Gastroesophageal sphincter (tissue), 3 donors: ENCODE data around the gene USP32.

ENCODE experiments used
- EP300 ChIP-seq: sonication (generic); formaldehyde crosslinking; IDR thresholded peaks from one replicate; pipeline ENCODE4 v1.6.1; 2017; ENCODE audit warnings: antibody characterized with exemption, mild to moderate bottlenecking
- POLR2A ChIP-seq, 2 donors: fragments of 450-650 bp; IDR thresholded peaks; one replicate each; pipeline ENCODE4 v1.6.1; 2017; ENCODE audit warnings: antibody characterized with exemption in 2 of 2, mild to moderate bottlenecking in 2 of 2, moderate library complexity in 1 of 2
- POLR2AphosphoS5 ChIP-seq: sonication (generic); formaldehyde crosslinking; IDR thresholded peaks from one replicate; pipeline ENCODE4 v1.6.1; 2017; ENCODE audit warnings: antibody characterized with exemption
- TF ChIP-seq, protein P1 (sequence below), 4 experiments: fragments of 200-600 bp in 2 of 4; fragments of 450-650 bp in 2 of 4; sonication (generic) in 1 of 4; IDR thresholded peaks; one replicate each; pipeline ENCODE4 v1.5.1; 2017 to 2019; ENCODE audit warnings: antibody characterized with exemption in 4 of 4, mild to moderate bottlenecking in 2 of 4, moderate library complexity in 2 of 4

DNA sequence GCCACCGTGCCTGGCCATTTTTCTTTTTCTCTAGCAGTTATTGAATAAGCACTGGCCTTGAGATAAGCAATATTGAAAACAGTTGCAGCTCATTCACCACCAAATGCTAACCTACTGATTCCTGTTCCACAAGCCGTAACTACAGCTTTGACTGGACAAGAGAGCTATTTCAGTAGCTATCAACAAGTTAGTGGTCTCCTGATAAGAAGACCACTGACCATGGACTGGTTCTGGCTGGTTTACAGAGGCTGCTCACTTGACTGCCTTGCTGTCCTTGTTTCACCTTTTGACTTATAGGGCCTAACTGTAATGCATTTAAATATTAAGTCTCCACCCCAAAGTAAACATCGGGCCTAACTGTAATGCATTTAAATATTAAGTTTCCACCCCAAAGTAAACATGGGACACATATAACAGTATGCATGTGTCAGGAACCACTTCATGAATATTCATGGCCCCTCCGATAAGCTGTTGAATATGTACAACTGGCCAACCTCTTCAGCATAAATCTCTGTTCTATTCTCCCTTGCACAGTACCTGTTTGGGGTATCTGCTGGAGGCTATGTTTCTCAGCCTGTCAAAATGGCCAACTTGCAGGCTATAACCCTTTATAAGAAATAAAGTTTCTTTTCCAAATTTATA, 94.1 kb downstream of the USP32 start:
- TF ChIP-seq, protein P1, sequence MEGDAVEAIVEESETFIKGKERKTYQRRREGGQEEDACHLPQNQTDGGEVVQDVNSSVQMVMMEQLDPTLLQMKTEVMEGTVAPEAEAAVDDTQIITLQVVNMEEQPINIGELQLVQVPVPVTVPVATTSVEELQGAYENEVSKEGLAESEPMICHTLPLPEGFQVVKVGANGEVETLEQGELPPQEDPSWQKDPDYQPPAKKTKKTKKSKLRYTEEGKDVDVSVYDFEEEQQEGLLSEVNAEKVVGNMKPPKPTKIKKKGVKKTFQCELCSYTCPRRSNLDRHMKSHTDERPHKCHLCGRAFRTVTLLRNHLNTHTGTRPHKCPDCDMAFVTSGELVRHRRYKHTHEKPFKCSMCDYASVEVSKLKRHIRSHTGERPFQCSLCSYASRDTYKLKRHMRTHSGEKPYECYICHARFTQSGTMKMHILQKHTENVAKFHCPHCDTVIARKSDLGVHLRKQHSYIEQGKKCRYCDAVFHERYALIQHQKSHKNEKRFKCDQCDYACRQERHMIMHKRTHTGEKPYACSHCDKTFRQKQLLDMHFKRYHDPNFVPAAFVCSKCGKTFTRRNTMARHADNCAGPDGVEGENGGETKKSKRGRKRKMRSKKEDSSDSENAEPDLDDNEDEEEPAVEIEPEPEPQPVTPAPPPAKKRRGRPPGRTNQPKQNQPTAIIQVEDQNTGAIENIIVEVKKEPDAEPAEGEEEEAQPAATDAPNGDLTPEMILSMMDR (IDR thresholded peaks at IDR 0.05) = no peak
- TF ChIP-seq POLR2A (IDR thresholded peaks at IDR 0.05) = no peak
- TF ChIP-seq POLR2AphosphoS5 = no peak
- no peak for TF ChIP-seq EP300
